DOHH2 (cell line): ENCODE data around the gene ESYT2.

Source experiments
- H3F3A ChIP-seq: fragments of 200-600 bp; sonication (generic), shearing (Covaris generic); 2 replicates; pipeline ENCODE4 v1.6.0; 2016; ENCODE audit warnings: antibody characterized with exemption, mild to moderate bottlenecking; ENCODE audit not compliant: control insufficient read depth, insufficient read depth
- H3K27ac ChIP-seq: fragments of 200-600 bp; sonication (generic); 2 replicates; pipeline ENCODE4 v1.5.1; 2014; ENCODE audit warnings: low read depth, mild to moderate bottlenecking, low read length, moderate library complexity
- H3K27me3 ChIP-seq: fragments of 200-600 bp; sonication (generic); 2 replicates; pipeline ENCODE4 v1.6.1; 2014; ENCODE audit warnings: mild to moderate bottlenecking, low read length, mixed read lengths; ENCODE audit not compliant: control insufficient read depth
- H3K36me3 ChIP-seq: fragments of 200-600 bp; sonication (generic); 2 replicates; pipeline ENCODE4 v1.6.1; 2014; ENCODE audit warnings: mild to moderate bottlenecking, low read length, moderate library complexity, mixed read lengths; ENCODE audit not compliant: control insufficient read depth
- H3K4me1 ChIP-seq: fragments of 200-600 bp; sonication (generic); 2 replicates; pipeline ENCODE4 v1.6.1; 2014; ENCODE audit warnings: mild to moderate bottlenecking, low read length, mixed read lengths; ENCODE audit not compliant: control insufficient read depth
- H3K4me2 ChIP-seq: fragments of 200-600 bp; sonication (generic); 2 replicates; pipeline ENCODE4 v1.6.0; 2014; ENCODE audit warnings: mild to moderate bottlenecking, low read length, moderate library complexity
- H3K4me3 ChIP-seq: fragments of 200-600 bp; sonication (generic); 2 replicates; pipeline ENCODE4 v1.5.1; 2014; ENCODE audit warnings: mild to moderate bottlenecking, low read length, mixed read lengths
- H3K79me2 ChIP-seq: fragments of 200-600 bp; sonication (generic); 2 replicates; pipeline ENCODE4 v1.6.1; 2014; ENCODE audit warnings: mild to moderate bottlenecking, low read length, mixed read lengths; ENCODE audit not compliant: control insufficient read depth
- H3K9me2 ChIP-seq: fragments of 200-600 bp; sonication (generic); replicated peaks from 2 replicates; pipeline ENCODE4 v1.6.1; 2014; ENCODE audit warnings: mild to moderate bottlenecking, low read length, mixed read lengths; ENCODE audit not compliant: control insufficient read depth
- H3K9me3 ChIP-seq: fragments of 200-600 bp; sonication (generic); 2 replicates; pipeline ENCODE4 v1.6.1; 2014; ENCODE audit warnings: antibody characterized with exemption, low read length, mixed read lengths; ENCODE audit not compliant: control insufficient read depth, insufficient read depth
- H4K20me1 ChIP-seq: fragments of 200-600 bp; sonication (generic); 2 replicates; pipeline ENCODE4 v1.6.0; 2014; ENCODE audit warnings: low read depth, mild to moderate bottlenecking, antibody characterized with exemption, low read length, moderate library complexity; ENCODE audit not compliant: control insufficient read depth, insufficient read depth
- EZH2phosphoT487 ChIP-seq: fragments of 200-600 bp; sonication (generic); IDR thresholded peaks from 2 replicates; pipeline ENCODE4 v1.6.1; 2017; ENCODE audit warnings: borderline replicate concordance, mild to moderate bottlenecking, antibody characterized with exemption, low read length, moderate library complexity, mixed read lengths
- TF ChIP-seq, protein P1 (sequence below): fragments of 200-600 bp; sonication (generic); IDR thresholded peaks from one replicate; pipeline ENCODE4 v1.5.1; 2014; ENCODE audit warnings: antibody characterized with exemption, mild to moderate bottlenecking, low read depth, low read length; ENCODE audit not compliant: poor library complexity, severe bottlenecking

The ESYT2 gene

DNA sequence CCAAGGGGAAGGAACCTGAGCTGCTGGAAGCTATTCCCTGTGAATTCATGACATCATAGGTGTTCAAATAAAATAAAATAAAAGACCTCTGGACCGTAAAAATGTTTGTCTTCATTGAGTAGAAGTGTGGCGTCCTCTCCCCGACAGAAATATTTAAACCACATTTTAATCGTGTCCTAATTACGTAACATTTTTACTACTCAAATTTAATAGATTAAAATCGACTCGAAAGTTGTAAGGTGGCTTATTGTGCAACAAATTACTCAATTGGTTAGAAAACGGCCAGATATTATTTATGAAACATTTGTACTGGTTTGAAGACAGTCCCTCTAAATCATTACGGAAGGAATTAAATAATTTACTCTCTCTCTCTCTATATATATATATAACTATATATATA is 109.2 kb downstream of the ESYT2 start:
- Histone ChIP-seq H3K27me3 (no peaks in the 10 kb centered on the region), H3K4me2 (no peak overlapping the region), H3K4me3 (no peak overlapping the region), H3F3A (peaks cover 15% of the 10 kb centered on the region), H3K27ac (no peak overlapping the region), H4K20me1 (no peaks in the 10 kb centered on the region), H3K9me3 (no peaks in the 10 kb centered on the region), H3K9me2 (no peaks in the 10 kb centered on the region), H3K36me3 (no peaks in the 10 kb centered on the region), H3K4me1 (peaks cover 26% of the 10 kb centered on the region), H3K79me2 (no peaks in the 10 kb centered on the region)
- TF ChIP-seq, protein P1, sequence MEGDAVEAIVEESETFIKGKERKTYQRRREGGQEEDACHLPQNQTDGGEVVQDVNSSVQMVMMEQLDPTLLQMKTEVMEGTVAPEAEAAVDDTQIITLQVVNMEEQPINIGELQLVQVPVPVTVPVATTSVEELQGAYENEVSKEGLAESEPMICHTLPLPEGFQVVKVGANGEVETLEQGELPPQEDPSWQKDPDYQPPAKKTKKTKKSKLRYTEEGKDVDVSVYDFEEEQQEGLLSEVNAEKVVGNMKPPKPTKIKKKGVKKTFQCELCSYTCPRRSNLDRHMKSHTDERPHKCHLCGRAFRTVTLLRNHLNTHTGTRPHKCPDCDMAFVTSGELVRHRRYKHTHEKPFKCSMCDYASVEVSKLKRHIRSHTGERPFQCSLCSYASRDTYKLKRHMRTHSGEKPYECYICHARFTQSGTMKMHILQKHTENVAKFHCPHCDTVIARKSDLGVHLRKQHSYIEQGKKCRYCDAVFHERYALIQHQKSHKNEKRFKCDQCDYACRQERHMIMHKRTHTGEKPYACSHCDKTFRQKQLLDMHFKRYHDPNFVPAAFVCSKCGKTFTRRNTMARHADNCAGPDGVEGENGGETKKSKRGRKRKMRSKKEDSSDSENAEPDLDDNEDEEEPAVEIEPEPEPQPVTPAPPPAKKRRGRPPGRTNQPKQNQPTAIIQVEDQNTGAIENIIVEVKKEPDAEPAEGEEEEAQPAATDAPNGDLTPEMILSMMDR, result no peak
- TF ChIP-seq EZH2phosphoT487, result no peak

DNA sequence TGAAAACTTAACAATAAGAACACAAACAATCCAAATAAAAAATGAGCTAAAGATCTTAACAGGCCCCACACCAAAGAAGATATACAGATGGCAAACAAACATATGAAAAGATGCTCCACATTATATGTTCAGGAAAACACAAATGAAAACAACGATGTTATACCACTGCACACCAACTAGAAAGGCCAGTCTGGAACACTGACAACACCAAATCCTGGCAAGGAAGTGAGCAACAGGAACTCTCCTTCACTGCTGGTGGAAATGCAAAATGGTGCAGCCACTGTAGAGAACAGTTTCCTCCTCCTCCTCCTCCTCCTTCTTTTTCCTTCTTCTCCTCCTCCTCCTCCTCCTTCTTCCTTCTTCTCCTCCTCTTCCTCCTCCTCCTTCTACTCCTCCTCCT is 112.5 kb downstream of the ESYT2 start:
- Histone ChIP-seq H3K4me3 (peak overlapping the region; percentile 61), H3K9me3 (no peaks in the 10 kb centered on the region), H3K36me3 (no peaks in the 10 kb centered on the region), H4K20me1 (no peaks in the 10 kb centered on the region), H3K4me1 (peaks cover 26% of the 10 kb centered on the region), H3F3A (peaks cover 12% of the 10 kb centered on the region), H3K27ac (peak overlapping the region; percentile 66), H3K79me2 (no peaks in the 10 kb centered on the region), H3K4me2 (peak overlapping the region; percentile 69), H3K27me3 (no peaks in the 10 kb centered on the region), H3K9me2 (no peaks in the 10 kb centered on the region)
- TF ChIP-seq EZH2phosphoT487, result no peak
- TF ChIP-seq, protein P1, result no peak

GRCh38 chr7:158710651-158711102 is 118.6 kb downstream of the ESYT2 start:
- Histone ChIP-seq H3K4me3 (no peak overlapping the region), H4K20me1 (no peaks in the 10 kb centered on the region), H3K9me2 (no peaks in the 10 kb centered on the region), H3K9me3 (peaks cover 16% of the 10 kb centered on the region), H3F3A (peaks cover 10% of the 10 kb centered on the region), H3K27me3 (no peaks in the 10 kb centered on the region), H3K4me1 (peaks cover 18% of the 10 kb centered on the region), H3K79me2 (no peaks in the 10 kb centered on the region), H3K36me3 (peaks cover 14% of the 10 kb centered on the region), H3K27ac (no peak overlapping the region), H3K4me2 (no peak overlapping the region)
- TF ChIP-seq, protein P1, result no peak
- no peak for TF ChIP-seq EZH2phosphoT487
